ENCODE data around the gene SIRT2.

SIRT2 gene

DNA sequence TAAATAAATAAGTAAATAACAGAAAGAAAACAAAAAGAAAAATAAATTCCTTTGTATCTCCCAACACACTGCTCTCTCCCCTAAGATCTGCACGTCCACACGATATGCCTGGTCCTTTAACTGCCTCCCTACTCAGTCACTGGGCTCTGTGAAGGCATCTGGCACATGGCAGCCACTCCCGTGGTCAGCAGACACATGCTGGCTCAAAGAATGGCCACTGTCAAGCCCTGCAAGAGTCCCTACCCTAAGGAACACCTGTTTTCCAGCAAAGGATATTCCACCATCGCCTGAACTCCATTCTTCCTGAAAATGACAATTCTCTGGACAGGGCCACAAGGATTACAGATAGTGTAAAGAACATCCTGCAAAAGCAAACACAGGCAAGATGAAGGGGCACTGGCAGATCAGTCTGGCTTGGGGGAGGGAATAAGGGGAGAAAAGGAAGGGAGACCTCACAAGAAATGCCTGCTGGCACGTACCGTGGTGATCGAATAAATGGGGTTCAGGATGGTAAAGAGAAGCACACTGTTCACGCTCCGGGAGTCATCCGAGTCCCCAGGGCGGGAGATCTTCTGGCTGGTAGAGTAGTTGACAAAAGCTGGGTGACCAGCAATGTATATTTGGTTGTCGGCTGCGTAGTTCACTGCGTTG lies 53.9 kb downstream of the SIRT2 start:
- DNase-seq = no peak

DNA sequence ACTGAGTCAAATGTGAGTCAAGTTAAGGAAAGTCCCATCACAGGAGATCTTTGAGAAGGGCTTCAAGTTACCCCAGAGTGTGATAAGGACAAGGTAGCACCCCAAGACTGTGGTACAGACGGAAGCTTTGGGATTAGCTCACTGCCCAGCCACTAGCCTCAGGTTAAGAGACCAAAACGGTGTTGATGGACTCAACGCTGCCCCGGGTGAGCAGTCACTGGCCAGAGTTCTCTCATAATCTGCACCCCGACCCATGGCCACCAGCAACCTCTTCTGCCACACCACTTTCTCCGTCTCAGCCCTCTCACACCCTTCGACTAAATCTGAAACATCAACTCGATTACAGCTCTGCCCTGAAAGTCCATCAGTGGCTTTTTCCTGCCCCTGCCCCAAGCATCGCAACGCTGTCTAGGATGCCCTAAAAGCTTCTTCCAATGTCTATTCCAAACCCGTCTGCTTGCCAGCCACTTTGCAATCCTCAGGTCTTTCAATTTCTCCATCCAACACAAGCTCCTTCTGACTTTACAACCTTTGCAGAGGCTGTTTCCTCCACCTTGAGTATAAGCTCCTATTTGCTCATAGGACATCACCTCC lies 55.2 kb downstream of the SIRT2 start:
- no peak for DNase-seq

DNA sequence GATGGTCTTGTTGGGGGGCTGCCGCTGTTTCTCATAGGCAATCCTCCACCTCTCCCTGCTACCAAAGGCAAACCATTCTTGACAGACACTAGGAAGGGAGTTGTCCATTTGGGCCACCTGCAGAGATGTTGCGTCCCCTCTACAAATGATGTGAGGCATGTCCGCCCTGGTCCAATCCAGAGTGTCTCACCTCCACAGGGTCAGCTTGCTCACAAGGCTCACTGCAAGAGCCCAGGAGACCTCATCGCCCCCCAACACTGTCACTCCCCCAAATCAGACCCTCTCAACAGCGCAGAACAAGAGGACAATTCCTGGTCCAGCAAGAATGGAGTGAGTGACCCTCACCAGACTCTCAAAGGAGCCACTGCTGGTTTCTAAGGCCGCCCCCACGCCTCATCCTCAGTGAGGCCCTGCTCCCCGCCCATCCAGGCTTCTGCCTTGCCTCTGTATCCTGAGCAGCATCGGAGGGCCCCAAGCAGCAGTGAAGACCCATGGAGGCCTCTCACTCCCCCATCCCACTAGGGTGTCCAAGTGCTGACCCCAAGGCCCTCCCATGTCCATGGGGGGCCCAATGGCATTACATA lies 56.2 kb downstream of the SIRT2 start:
- no peak for DNase-seq

- DNase-seq = no peak
These were observed 56.8 kb downstream of the SIRT2 start for GRCh38 chr19:38842439-38843174.

DNA sequence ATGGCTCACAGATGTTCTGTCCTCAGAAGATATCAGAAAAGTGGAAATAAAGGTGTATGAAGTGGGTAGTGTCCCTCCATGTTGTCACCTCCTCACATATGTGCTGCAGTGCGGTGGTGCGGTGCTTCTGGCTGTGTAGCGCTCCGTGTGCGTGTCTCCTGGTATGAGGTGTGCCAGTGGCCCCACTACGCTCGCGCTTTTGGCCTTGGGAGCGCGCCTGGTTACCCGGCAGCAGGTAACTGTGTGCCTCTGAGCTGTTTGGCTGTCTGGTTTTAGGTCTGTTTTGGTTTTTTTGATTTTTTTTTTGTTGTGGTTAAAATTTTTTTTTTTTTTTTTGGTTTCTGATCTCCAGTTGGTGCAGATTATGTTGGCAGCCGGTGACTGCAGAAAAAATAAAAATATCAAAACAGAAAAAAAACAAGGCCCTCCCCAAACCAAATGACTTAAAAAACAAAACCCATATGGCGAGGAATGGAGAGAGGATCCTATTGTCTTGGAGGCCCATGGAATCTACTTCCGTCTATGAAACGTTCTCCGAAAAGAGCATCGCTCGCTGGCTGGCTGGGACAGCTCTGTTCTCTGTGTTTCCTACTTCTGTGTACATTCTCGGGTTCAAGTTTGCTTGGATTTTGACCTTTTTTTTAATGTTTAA lies 57.5 kb downstream of the SIRT2 start:
- no peak for DNase-seq

GRCh38 chr19:38841180-38841766 lies 58.1 kb downstream of the SIRT2 start:
- no peak for DNase-seq

DNA sequence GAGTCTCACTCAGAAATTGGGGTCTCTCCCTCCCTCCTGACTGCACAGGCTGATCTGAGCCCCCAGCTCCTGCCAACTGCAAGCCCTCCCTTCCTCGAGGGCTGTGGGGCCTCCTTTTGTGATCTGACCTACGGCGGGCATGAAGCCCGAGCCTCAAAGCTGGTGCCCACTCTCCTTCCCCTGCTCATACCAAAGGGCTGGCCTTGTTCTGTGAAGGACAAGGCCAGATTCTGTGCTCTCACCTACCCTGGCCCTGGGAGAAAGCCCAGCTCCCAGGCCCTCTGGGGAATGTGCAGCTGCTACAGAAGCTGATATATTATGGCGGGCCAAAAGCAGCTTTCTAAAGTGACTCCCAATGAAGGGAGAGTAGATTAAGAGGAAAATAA lies 58.8 kb downstream of the SIRT2 start:
- DNase-seq = no peak

GRCh38 chr19:38839816-38840582 lies 59.4 kb downstream of the SIRT2 start:
- DNase-seq = no peak

DNA sequence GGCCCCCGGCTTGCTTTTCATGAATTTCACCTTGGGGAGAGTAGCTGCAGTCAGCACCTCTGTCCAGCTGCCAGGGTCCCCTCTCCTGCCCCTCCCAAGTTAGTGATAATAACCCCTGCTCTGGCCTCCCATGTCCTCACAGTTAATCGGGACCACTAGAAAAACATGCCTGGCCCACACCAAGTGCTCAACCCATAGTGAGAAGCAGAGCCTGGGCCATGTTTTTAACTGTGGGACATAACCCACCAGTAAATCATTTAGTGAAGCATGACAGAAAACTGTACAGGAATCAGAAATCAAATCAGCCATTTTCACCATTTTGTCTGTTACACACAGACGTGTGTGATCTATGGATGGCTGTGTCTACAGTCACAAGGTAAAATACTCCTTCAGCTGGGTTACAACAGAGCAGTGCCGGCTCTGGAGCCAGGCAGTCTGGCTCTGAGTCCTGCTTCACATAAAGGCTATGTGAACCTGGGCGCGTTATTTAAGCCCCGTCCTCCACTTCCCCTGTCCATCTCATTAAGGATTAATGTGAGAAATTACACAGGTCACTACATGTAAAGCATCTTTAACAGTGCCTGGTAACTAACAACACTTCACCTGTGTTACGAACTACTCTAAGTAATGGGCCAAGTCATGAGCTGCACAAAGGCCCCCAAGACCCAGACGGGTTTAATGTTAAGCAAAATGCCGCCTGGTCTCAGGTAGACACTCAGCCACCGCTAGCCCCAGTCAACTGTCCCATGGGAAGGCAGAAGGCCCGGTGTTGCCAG lies 60.2 kb downstream of the SIRT2 start:
- no peak for DNase-seq

DNA sequence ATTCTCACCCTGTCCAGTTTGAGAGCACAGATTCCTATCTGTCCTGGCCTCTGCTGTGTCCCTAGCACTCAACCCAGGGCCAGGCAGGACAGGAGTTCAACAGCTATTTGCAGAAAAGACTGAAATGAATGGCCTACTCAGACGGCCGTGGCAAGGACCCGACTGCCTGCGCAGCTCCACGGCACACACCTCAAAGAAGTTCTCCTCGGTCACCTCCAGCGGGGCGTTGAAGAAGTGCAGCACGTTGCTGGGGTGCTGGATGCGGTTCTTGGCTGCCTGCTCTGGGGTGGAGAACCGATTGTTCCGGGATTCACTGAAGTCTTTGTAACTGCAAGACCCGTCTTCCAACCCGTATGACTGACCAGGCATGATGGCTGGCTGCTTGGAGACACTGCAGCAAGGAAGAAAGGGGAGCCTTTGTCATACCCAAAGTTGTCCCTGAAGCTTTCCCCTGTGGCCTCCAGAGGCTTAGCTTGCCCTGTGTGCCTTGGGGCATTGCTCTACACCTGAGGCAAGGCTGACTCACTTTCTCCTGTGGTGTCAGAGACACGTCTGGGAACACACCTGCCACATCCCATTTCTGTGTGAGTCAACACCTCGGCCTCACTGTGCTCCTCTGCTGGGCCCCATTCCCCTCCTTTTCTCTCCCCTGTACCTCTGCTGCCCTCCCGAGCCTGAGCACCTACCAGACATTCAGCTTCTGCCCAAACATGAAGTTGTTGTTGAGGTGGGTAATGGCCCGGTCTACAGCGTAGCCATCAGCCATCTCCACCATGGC lies 61.0 kb downstream of the SIRT2 start:
- DNase-seq = no peak

- no peak for DNase-seq
These were observed 61.7 kb downstream of the SIRT2 start for GRCh38 chr19:38837656-38838121.

GRCh38 chr19:38836983-38837626 lies 62.3 kb downstream of the SIRT2 start:
- no peak for DNase-seq

- DNase-seq = no peak
These were observed 63.0 kb downstream of the SIRT2 start for GRCh38 chr19:38836159-38836982.

DNA sequence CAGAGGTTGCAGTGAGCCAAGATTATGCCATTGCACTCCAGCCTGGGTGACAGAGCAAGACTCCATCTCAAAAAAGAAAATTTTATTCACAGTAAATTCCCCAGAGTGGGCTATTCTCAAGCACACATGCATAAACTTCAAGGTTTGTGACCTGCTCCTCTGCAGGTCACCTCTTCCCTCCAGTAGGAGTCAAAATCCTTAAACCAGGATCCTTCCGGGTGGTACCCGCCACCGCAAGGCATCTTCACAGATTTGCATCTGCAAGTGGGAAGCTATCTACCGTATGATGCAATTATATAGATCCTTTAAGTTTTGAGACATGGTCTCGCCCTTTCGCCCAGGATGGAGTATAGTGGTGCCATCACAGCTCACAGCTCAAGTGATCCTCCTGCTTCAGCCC lies 64.8 kb downstream of the SIRT2 start:
- no peak for DNase-seq

GRCh38 chr19:38834104-38834490 lies 65.3 kb downstream of the SIRT2 start:
- DNase-seq = no peak

DNA sequence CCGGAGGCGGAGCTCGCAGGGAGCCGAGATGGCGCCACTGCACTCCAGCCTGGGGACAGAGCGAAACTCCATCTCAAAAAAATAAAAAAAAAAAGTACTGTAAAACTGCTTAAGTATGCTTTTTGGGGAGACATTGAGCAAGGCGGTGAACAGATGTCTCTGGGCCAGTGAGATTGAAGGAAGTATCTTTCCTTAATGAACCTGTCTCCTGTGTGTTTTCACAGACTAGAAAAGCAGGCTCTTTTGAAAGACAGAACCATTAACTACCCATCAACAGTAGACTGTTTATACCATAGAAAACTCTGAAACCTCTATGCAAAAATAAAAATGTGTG lies 66.4 kb downstream of the SIRT2 start:
- no peak for DNase-seq

GRCh38 chr19:38831142-38831605 lies 68.2 kb downstream of the SIRT2 start:
- DNase-seq = no peak

- DNase-seq = no peak
These were observed 69.2 kb downstream of the SIRT2 start for GRCh38 chr19:38830039-38830733.

Measured in right kidney (tissue), 1 donor.